MM.1S (cell line): ENCODE results near the gene PSG6.
"Not testable (repeated sequence)": the region's sequence is repeated elsewhere in the genome, so short reads cannot be mapped to it uniquely, and the experiment has no call there.

Source experiments
- DNase-seq: peaks from one replicate; pipeline ENCODE4 v3.0.0-alpha.2; 2015
- H2AFZ ChIP-seq: fragments of 300-600 bp; sonication (generic); 2 replicates; pipeline ENCODE4 v1.6.0; 2016; ENCODE audit warnings: antibody characterized with exemption, low read length
- H3F3A ChIP-seq: fragments of 300-600 bp; sonication (generic); 2 replicates; pipeline ENCODE4 v1.6.1; 2016; ENCODE audit warnings: mild to moderate bottlenecking, antibody characterized with exemption, low read length, moderate library complexity, mixed read lengths; ENCODE audit not compliant: insufficient read depth
- H3K27ac ChIP-seq: fragments of 300-600 bp; sonication (generic); 2 replicates; pipeline ENCODE4 v1.5.1; 2016; ENCODE audit warnings: mild to moderate bottlenecking, low read length
- H3K27me3 ChIP-seq: fragments of 300-600 bp; sonication (generic); replicated peaks from 2 replicates; pipeline ENCODE4 v1.6.0; 2016; ENCODE audit warnings: low read length; ENCODE audit not compliant: insufficient read depth
- H3K36me3 ChIP-seq: fragments of 300-600 bp; sonication (generic); replicated peaks from 2 replicates; pipeline ENCODE4 v1.6.1; 2016; ENCODE audit warnings: mild to moderate bottlenecking, low read length, mixed read lengths; ENCODE audit not compliant: insufficient read depth
- H3K4me1 ChIP-seq: fragments of 300-600 bp; sonication (generic); 2 replicates; pipeline ENCODE4 v1.6.1; 2016; ENCODE audit warnings: low read length, mixed read lengths
- H3K4me2 ChIP-seq: fragments of 300-600 bp; sonication (generic); 2 replicates; pipeline ENCODE4 v1.6.0; 2016; ENCODE audit warnings: low read depth, low read length
- H3K4me3 ChIP-seq: fragments of 300-600 bp; sonication (generic); 2 replicates; pipeline ENCODE4 v1.5.1; 2016; ENCODE audit warnings: low read length, mixed read lengths
- H3K79me2 ChIP-seq: fragments of 300-600 bp; sonication (generic); 2 replicates; pipeline ENCODE4 v1.6.1; 2016; ENCODE audit warnings: mixed run types, low read length, mixed read lengths
- H3K9ac ChIP-seq: fragments of 300-600 bp; sonication (generic); 2 replicates; pipeline ENCODE4 v1.6.1; 2016; ENCODE audit warnings: low read length, mixed read lengths
- H3K9me2 ChIP-seq: fragments of 300-600 bp; sonication (generic); replicated peaks from 2 replicates; pipeline ENCODE4 v1.6.1; 2016; ENCODE audit warnings: mild to moderate bottlenecking, low read length, mixed read lengths; ENCODE audit not compliant: insufficient read depth
- H3K9me3 ChIP-seq: fragments of 300-600 bp; sonication (generic); replicated peaks from 2 replicates; pipeline ENCODE4 v1.6.1; 2016; ENCODE audit warnings: mild to moderate bottlenecking, low read length, mixed read lengths; ENCODE audit not compliant: insufficient read depth
- H4K20me1 ChIP-seq: fragments of 300-600 bp; sonication (generic); 2 replicates; pipeline ENCODE4 v1.6.1; 2016; ENCODE audit warnings: mild to moderate bottlenecking, low read length, moderate library complexity, mixed read lengths; ENCODE audit not compliant: insufficient read depth
- CTCF ChIP-seq: fragments of 300-600 bp; sonication (generic); IDR thresholded peaks from 2 replicates; pipeline ENCODE4 v1.5.1; 2016; ENCODE audit warnings: antibody characterized with exemption, low read length, mixed read lengths

PSG6 gene

DNA sequence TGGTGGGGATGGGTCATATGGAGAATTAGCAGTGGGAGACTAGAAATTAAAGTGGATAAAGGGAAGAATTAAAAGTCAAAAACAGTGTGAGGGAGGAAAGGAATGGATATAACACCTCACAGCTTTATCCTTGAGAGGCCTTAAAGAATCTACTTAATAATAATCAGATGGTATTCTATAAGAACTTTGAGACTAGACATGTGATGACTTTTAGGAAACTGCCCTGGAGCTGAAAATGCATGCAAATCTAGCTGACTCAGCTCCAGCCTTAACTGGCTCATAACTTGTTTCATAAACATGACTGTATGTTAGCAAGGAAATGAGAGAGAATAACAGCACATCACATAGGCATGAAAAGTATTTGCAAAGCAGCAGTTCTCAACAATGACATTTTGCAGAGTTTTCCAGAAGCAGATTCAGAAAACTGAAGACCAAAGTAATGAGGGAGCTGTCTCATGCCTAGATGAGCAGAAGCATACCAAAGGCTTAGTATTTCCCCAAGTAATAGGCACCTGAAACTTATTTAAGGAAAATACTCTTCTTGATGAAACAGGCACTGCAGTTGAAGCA is 29.7 kb downstream of the PSG6 start:
- H4K20me1 ChIP-seq, H3K79me2 ChIP-seq, H3K4me1 ChIP-seq, H2AFZ ChIP-seq, H3K27ac ChIP-seq, H3F3A ChIP-seq, H3K4me3 ChIP-seq, H3K9me3 ChIP-seq, H3K36me3 ChIP-seq, H3K4me2 ChIP-seq, DNase-seq, H3K27me3 ChIP-seq, H3K9ac ChIP-seq, H3K9me2 ChIP-seq: not testable (repeated sequence)

DNA sequence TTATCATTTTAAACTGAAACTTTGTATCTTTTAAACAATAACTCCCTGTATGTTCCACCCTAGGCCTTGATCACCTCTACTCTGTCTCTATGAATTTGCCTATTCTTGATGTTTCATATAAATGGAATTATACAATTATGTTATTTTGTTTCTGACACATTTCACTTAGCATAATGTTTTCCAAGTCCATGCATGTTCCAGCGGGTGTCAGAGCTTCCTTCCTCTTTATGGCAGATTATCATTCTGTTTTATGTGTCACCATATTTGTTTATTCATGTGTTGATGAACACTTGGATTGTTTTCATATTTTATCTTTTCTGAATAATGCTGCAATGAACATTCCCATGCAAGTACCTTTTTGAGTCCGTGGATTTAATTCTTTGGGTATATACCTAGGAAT is 35.0 kb downstream of the PSG6 start:
- not testable (repeated sequence) for H3F3A ChIP-seq, H4K20me1 ChIP-seq, H3K9me3 ChIP-seq, H3K9ac ChIP-seq, H2AFZ ChIP-seq, H3K79me2 ChIP-seq, H3K4me1 ChIP-seq, H3K4me2 ChIP-seq, H3K27ac ChIP-seq, H3K9me2 ChIP-seq, H3K36me3 ChIP-seq, H3K4me3 ChIP-seq, H3K27me3 ChIP-seq, DNase-seq

GRCh38 chr19:42882010-42882409 is 35.7 kb downstream of the PSG6 start:
- H3K9me2 ChIP-seq, H3K9ac ChIP-seq, DNase-seq, H3K4me1 ChIP-seq, H3K4me3 ChIP-seq, H3K4me2 ChIP-seq, H4K20me1 ChIP-seq, H3K27me3 ChIP-seq, H3K27ac ChIP-seq, H3K79me2 ChIP-seq, H3K36me3 ChIP-seq, H3K9me3 ChIP-seq, H3F3A ChIP-seq, H2AFZ ChIP-seq: not testable (repeated sequence)

GRCh38 chr19:42881279-42881678 is 36.4 kb downstream of the PSG6 start:
- H3K4me1 ChIP-seq, H3K9me3 ChIP-seq, H3K36me3 ChIP-seq, H3K27ac ChIP-seq, H3K9ac ChIP-seq, H3K79me2 ChIP-seq, H3F3A ChIP-seq, H3K4me2 ChIP-seq, DNase-seq, H3K27me3 ChIP-seq, H3K9me2 ChIP-seq, H4K20me1 ChIP-seq, H3K4me3 ChIP-seq, H2AFZ ChIP-seq: not testable (repeated sequence)
- TF ChIP-seq CTCF, result peak; percentile 47

DNA sequence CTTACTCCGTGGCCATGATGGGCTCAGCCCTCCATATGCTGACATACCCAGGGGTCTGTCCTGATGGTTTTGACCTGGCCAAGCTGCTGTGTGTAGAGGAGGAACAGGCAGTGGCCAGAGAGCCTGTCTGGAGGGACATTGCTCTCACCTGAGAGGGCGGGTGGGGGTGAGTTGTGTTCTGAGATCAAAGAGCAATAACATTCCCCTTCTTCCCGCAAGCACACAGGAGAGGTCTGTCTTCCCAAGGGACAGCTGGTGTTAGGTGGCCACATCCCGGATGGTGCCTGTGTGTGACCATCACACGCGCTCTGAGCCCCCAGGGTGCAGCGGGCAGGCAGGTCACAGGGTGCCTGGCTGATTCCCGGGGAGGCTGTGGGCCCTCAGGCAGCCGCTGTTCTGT is 37.1 kb downstream of the PSG6 start:
- not testable (repeated sequence) for H3K27ac ChIP-seq, H3K4me1 ChIP-seq, H3K36me3 ChIP-seq, H3F3A ChIP-seq, H3K79me2 ChIP-seq, H3K4me2 ChIP-seq, H3K9me3 ChIP-seq, H4K20me1 ChIP-seq, H3K9ac ChIP-seq, H3K4me3 ChIP-seq, H3K27me3 ChIP-seq, DNase-seq, H3K9me2 ChIP-seq, H2AFZ ChIP-seq
